Measurements from ENCODE around the gene DENND4B. TPM values are rescaled to one million over a fixed set of nuclear protein-coding genes. Genes with fewer than 3 reads are reported as not detected.

DENND4B gene
- total and polyA plus RNA-seq, 9 of the 15 experiments (the other 6 are each of a cell fraction or from before 2014, with no cell fraction given), result 9.5 to 80.5 (median 23.1) TPM

- TF ChIP-seq ZNF146 (CRISPR knock-in tag; IDR thresholded peaks at IDR 0.05; ENCODE audit: unreplicated experiment) (no peak), GABPA (tag; conservative IDR thresholded peaks at IDR 0.05; ENCODE audit: low read depth) (0 out of 2 replicates have a peak, but pooled peaks have one; percentile 63), NFE2L1 (tag; IDR thresholded peaks at IDR 0.05; ENCODE audit: borderline replicate concordance, low read depth) (no peak), ZNF589 (CRISPR knock-in tag; IDR thresholded peaks at IDR 0.05; ENCODE audit: low read depth) (peak; percentile 38; the same call in 1 of the 2 replicates), POLR2A (conservative IDR thresholded peaks at IDR 0.05) (peak; percentile 41; the same call in 1 of the 2 replicates), PPARD (CRISPR knock-in tag; IDR thresholded peaks at IDR 0.05) (no peak), RCOR1 (IDR thresholded peaks at IDR 0.05; ENCODE audit: borderline replicate concordance in 1 of 2, low read depth in 2 of 2, low read length in 2 of 2) (peak in 1 of 2 experiments; percentile 62; a peak in 2 of 4 replicates), NCOR1 (IDR thresholded peaks at IDR 0.05) (peak; percentile 75), CC2D1A (IDR thresholded peaks at IDR 0.05) (no peak), TCF15 (CRISPR knock-in tag; IDR thresholded peaks at IDR 0.05) (no peak), MED1 (CRISPR knock-in tag; IDR thresholded peaks at IDR 0.05; ENCODE audit: borderline replicate concordance) (no peak), MAX (CRISPR knock-in tag; IDR thresholded peaks at IDR 0.05) (peak; percentile 37; the same call in 1 of the 2 replicates), TSC22D4 (tag; IDR thresholded peaks at IDR 0.05) (no peak), BCL6 (CRISPR knock-in tag; IDR thresholded peaks at IDR 0.05) (no peak), ZNF830 (CRISPR knock-in tag; IDR thresholded peaks at IDR 0.05) (no peak), CREB3L1 (IDR thresholded peaks at IDR 0.05; ENCODE audit: borderline replicate concordance, low read depth) (no peak), HDAC8 (tag; IDR thresholded peaks at IDR 0.05) (no peak), HDGF (IDR thresholded peaks at IDR 0.05) (no peak), TBL1XR1 (IDR thresholded peaks at IDR 0.05; ENCODE audit: low read length in 2 of 2) (peak in 1 of 2 experiments; percentile 47; a peak in 1 of 4 replicates), C11orf30 (IDR thresholded peaks at IDR 0.05; ENCODE audit: low read depth) (0 out of 2 replicates have a peak, but pooled peaks have one; percentile 10), USF2 (CRISPR knock-in tag; IDR thresholded peaks at IDR 0.05) (no peak), TGIF2 (CRISPR knock-in tag; IDR thresholded peaks at IDR 0.05) (peak; percentile 62; the same call in 1 of the 2 replicates), PHB (CRISPR knock-in tag; IDR thresholded peaks at IDR 0.05) (no peak), RB1 (IDR thresholded peaks at IDR 0.05; ENCODE audit: low read depth) (peak; percentile 84), ZBTB43 (CRISPR knock-in tag; IDR thresholded peaks at IDR 0.05) (no peak), KAT2B (IDR thresholded peaks at IDR 0.05; ENCODE audit: low read depth, low read length) (no peak), ZNF143 (CRISPR knock-in tag; IDR thresholded peaks at IDR 0.05) (no peak), TAF7 (tag; IDR thresholded peaks at IDR 0.05) (no peak)
Measured at GRCh38 chr1:153946622-153947241, at the start of gene DENND4B (continued).

Measured in K562 (cell line).